Mucosa of stomach (tissue), 1 donor: ENCODE measurements around the gene SCTR.
A peak's percentile ranks its signal among the peaks of the same experiment; 100 is the strongest.
"Not testable (repeated sequence)": the region's sequence is repeated elsewhere in the genome, so short reads cannot be mapped to it uniquely, and the experiment has no call there.

ENCODE experiments used
- H3K27me3 ChIP-seq: one replicate; pipeline ENCODE4 v1.7.0; 2013; ENCODE audit warnings: mild to moderate bottlenecking, low read length; ENCODE audit not compliant: control insufficient read depth, insufficient read depth
- H3K36me3 ChIP-seq: one replicate; pipeline ENCODE4 v1.7.0; 2013; ENCODE audit warnings: low read length; ENCODE audit not compliant: control insufficient read depth, insufficient read depth
- H3K4me1 ChIP-seq: one replicate; pipeline ENCODE4 v1.7.0; 2013; ENCODE audit warnings: mild to moderate bottlenecking, low read length; ENCODE audit not compliant: control insufficient read depth, insufficient read depth
- H3K4me3 ChIP-seq: one replicate; pipeline ENCODE4 v1.7.0; 2013; ENCODE audit warnings: low read length
- H3K9ac ChIP-seq: one replicate; pipeline ENCODE4 v1.7.0; 2013; ENCODE audit warnings: mild to moderate bottlenecking, low read length, moderate library complexity
- H3K9me3 ChIP-seq: one replicate; pipeline ENCODE4 v1.7.0; 2013; ENCODE audit warnings: mild to moderate bottlenecking, low read length, moderate library complexity; ENCODE audit not compliant: control insufficient read depth
- donor health status: Pancreatic carcinoma.

The SCTR gene

DNA sequence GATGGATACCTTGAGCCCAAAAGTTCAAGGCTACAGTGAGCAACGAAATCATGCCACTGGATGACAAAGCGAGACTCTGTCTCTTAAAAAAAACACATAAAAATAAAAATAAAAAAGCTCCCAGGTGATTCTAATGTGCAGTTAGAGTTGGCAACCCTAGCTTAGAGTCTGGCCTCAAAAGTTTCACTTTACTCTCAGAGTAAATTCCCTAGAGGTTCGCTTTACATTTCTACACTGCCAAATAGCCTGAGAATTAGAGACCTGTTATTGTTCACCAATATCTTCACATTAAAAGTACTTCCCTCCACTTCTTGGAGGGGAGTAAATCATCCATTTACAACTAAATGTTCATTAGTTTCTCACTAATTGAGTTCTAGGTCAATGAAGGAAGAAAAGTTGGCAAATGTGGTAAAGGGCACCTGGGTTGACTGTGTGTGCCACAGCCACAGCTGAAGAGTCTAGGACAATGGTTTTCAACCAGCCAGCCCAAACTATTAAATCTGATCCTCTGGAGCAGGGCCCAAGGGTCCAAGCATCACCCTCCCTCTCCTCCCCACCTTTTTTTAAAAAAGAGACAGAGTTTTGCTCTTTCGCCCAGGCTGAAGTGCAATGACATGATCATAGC lies 107.9 kb downstream of the SCTR start:
- H3K9ac ChIP-seq = no peak overlapping the region
- H3K27me3 ChIP-seq = no peaks in the 10 kb centered on the region
- peaks cover 16% of the 10 kb centered on the region for H3K4me1 ChIP-seq
- no peaks in the 10 kb centered on the region for H3K36me3 ChIP-seq
- no peak overlapping the region for H3K4me3 ChIP-seq
- H3K9me3 ChIP-seq = no peaks in the 10 kb centered on the region

DNA sequence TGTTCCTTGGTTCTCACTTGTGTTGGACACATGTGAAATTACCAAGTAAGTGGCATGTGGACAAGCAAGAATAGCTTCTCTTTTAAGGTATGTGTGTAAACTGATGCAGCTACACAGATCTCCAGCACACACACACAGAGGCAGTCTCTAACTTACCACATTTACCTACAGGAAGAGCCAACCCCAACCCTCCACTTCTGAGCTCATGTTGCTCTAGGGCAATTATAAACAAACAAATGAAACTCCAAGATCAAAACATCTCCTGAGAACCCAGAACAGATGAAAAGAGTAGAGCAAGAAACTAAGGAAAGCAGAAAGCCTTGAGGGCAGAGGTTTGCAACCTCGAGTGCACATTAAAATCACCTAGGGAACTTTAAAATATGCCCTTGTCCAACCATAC lies 108.7 kb downstream of the SCTR start:
- no peaks in the 10 kb centered on the region for H3K9me3 ChIP-seq
- no peak overlapping the region for H3K4me3 ChIP-seq
- H3K36me3 ChIP-seq = no peaks in the 10 kb centered on the region
- H3K9ac ChIP-seq = no peak overlapping the region
- no peaks in the 10 kb centered on the region for H3K27me3 ChIP-seq
- peaks cover 8% of the 10 kb centered on the region for H3K4me1 ChIP-seq

DNA sequence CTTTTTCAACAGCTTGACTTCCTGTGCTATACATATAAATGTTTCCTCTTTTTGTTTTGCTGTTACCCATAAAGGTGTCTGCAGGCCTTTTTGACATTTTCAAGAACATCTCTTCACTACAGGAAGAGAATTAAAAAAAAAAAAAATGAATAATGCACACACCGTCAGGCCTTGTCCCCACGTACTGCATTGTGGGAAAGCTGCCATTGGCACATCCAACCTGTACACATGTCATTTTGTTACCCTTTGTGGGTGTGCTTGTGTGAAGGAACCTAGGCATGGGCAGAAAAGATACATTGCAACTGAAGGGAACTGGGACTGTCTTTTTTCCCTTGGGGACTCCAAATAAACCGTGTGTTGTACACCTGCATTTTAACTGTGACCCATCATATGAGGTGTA lies 109.4 kb downstream of the SCTR start:
- Histone ChIP-seq H3K9me3 (no peaks in the 10 kb centered on the region), H3K9ac (no peak overlapping the region), H3K27me3 (no peaks in the 10 kb centered on the region), H3K4me3 (no peak overlapping the region), H3K4me1 (peaks cover 3% of the 10 kb centered on the region), H3K36me3 (no peaks in the 10 kb centered on the region)

DNA sequence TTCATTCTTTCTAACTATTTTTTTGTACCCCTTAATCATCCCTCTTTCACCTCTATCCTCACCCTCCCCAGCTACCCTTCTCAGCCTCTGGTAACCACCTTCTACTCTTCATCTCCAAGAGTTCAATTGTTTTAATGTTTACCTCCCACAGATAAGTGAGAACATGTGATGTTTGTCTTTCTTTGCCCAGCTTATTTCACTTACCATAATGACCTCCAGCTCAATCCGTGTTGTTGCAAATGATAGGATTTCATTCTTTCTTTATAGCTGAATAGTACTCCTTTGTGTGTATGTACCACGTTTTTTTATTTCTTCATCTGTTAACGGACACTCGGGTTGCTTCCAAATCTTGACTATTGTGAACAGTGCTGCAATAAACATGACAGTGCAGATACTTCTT lies 114.8 kb downstream of the SCTR start:
- H3K27me3 ChIP-seq = no peaks in the 10 kb centered on the region
- H3K9me3 ChIP-seq = no peaks in the 10 kb centered on the region
- H3K4me3 ChIP-seq = no peak overlapping the region
- peaks cover 12% of the 10 kb centered on the region for H3K4me1 ChIP-seq
- H3K36me3 ChIP-seq = no peaks in the 10 kb centered on the region
- no peak overlapping the region for H3K9ac ChIP-seq

DNA sequence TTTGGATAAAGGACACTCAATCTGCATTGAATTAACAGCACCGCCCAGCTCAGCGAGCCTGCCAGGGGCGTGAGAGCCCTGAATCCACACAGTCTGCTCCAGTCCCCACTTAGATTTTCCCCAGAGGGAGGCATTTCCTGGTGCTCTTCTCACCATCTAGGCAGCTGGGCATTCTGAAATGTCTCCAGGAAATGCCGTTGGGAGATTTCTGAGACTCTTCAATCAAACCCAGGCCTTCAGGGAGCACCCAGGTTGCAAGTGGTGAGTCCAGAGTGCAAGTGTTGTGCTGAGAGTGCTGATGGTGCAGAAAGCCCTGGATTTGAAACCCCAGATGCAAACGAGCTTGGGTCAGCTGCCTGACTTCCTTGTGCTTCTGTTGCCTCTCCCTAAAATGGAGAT lies 116.1 kb downstream of the SCTR start:
- H3K4me3 ChIP-seq = no peak overlapping the region
- H3K27me3 ChIP-seq = no peaks in the 10 kb centered on the region
- H3K36me3 ChIP-seq = no peaks in the 10 kb centered on the region
- peaks cover 14% of the 10 kb centered on the region for H3K4me1 ChIP-seq
- H3K9ac ChIP-seq = no peak overlapping the region
- no peaks in the 10 kb centered on the region for H3K9me3 ChIP-seq

DNA sequence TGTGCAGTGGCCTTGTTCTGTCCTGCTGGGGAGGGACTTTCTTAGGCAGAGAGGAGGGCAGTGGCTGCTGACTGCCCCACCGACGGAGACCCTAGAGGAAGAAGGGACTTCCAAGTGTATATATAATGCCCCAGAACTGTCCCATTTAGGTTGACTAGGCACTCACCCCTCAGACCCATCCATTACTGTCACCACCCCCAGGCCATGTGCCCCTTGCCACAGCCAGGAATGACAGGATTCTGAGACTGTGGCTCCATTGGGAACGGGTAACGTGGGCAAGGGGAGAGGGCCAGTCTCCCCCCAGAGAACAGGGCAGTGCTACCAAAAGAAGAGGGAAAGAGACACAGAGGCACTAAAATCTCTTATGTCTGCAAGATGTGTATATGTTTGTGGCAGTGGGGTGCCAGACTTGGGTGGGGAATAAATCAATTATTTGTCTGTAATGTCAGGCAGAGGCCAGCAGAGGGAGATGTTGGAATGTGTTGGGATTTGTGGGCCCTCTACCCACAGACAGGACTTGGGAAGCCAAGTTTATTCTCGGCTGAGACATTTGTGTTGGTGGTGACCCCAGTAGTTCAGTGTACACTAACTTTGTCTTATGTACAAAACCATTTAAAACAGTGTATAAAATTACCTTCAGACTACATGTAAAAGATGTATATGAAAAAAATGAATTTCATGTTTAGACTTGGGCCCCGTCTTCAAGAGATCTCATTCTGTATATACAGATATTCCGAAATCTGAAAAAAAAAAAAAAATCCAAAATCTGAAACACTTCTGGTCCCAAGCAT lies 116.7 kb downstream of the SCTR start:
- no peak overlapping the region for H3K4me3 ChIP-seq
- peaks cover 20% of the 10 kb centered on the region for H3K4me1 ChIP-seq
- H3K36me3 ChIP-seq = no peaks in the 10 kb centered on the region
- no peaks in the 10 kb centered on the region for H3K9me3 ChIP-seq
- H3K27me3 ChIP-seq = no peaks in the 10 kb centered on the region
- peak overlapping the region; percentile 2 for H3K9ac ChIP-seq

DNA sequence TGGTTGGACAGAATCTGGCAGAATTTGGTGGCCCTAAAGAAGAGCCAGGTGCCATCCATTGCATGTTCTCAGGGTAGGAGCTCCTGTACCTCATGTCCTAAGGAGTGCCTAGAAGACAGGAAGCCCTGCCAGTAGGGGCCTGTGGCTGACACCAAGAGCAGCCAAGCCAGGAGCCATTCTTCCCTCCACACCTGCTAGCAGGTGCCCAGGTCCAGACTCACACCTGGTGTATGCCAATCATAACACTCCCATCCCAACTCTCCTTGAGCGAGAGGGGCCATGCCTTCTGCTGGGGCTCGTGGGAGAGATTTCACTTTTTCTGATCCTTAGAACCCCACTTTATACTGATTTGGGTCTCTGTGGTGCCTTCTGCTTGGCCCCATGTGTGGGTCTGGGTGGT lies 119.1 kb downstream of the SCTR start:
- H3K27me3 ChIP-seq = no peaks in the 10 kb centered on the region
- H3K9me3 ChIP-seq = no peaks in the 10 kb centered on the region
- H3K9ac ChIP-seq = no peak overlapping the region
- peaks cover 24% of the 10 kb centered on the region for H3K4me1 ChIP-seq
- H3K36me3 ChIP-seq = no peaks in the 10 kb centered on the region
- no peak overlapping the region for H3K4me3 ChIP-seq

DNA sequence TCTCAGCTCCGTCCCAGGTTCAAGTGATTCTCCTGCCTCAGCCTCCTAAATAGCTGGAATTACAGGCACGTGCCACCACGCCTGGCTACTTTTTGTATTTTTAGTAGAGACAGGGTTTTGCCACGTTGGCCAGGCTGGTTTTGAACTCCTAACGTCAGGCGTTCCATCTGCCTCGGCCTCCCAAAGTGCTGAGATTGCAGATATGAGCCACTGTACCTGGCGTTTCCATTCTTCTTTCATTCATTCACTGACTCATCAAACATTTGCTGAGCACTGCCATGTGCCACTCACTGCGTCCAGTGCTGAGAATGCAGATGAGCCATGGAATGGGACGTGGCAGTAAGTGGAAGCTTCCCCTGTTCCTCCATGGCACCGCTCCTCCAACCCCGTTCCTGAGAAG lies 120.7 kb downstream of the SCTR start:
- H3K4me3 ChIP-seq, H3K9ac ChIP-seq, H3K27me3 ChIP-seq, H3K36me3 ChIP-seq, H3K9me3 ChIP-seq: not testable (repeated sequence)
- H3K4me1 ChIP-seq = peaks cover 24% of the 10 kb centered on the region

DNA sequence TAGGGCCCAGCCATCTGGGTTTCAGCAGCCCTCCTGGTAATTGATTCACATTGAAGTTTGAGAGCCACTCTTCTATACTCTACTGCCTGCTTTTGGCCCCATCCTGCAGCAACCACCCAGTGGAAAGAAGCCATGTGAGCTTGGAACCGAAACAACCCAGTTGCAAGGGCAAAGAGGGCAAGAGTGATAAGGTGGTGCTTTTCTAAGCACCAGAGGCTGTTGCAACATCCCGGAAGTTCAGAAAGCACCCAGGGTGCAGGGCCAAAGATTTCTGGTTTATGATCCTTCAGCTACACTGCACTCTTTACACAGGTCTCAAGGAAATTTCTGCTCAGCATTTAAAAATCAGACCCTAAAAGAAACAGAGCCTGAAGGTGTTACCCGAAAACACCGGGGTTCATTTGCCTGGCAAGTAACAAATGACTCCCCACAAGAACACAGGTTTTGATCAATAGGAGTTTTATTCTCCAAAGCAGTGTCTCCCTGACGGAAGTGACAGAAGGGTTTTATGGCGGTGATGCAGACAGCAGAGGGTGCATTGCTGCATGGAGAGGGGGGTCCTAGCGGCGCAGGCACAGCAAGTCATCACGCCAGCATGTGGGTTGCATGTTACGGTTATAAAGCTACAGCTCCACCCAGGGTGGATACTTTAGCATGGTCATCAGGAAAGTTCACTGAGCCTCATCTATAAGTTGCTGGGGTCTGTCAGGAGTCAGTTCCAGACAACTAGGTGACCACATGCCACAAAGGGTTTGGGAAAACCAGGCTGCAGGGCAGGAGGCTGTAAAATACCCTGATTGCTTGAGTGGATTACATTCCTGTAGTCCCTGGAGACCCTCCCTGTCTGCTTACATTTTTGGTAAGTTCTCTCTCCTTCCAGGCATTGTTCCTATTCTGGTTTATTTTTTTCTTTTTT lies 121.4 kb downstream of the SCTR start:
- Histone ChIP-seq H3K27me3 (no peaks in the 10 kb centered on the region), H3K9ac (peak overlapping the region; percentile 33), H3K36me3 (no peaks in the 10 kb centered on the region), H3K4me1 (peaks cover 19% of the 10 kb centered on the region), H3K4me3 (no peak overlapping the region), H3K9me3 (no peaks in the 10 kb centered on the region)

DNA sequence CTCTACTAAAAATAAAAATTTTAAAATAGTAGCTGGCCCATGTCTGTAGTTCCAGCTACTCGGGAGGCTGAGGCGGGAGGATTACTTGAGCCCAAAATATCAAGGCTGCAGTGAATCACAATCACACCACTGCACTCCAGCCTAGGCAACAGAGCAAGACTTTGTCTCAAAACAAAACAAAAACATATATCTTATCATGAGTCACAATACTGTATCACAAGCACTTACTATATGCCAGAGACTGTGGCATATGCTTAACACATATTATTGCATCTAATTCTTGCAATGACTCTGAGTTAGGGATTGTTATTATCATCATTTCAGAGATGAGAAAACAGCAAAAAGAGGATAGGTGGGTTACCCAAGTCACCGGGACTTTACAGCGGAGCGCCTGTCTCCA lies 122.2 kb downstream of the SCTR start:
- peaks cover 12% of the 10 kb centered on the region for H3K4me1 ChIP-seq

DNA sequence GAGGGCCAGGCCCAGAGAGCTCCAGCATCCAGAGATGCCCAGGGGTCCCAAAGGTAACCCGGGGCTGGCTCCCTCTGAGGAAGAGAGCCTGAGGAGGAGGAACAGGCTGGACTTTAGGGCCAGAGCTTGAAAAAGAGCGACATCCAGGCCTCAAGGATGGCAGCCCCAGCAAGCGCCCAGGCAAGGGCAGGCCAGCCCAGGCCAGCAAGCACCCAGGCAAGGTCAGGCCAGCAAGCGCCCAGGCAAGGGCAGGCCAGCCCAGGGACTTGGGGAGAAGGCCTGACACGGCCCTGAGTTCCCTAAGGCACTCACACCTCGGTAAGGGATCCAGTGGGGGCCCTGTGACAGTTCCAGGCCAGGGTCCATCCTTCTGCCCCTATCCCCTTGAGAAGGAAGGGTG lies 127.1 kb downstream of the SCTR start:
- H3K4me1 ChIP-seq = no peaks in the 10 kb centered on the region
- H3K4me3 ChIP-seq = no peak overlapping the region
- no peaks in the 10 kb centered on the region for H3K36me3 ChIP-seq
- H3K27me3 ChIP-seq = no peaks in the 10 kb centered on the region
- H3K9me3 ChIP-seq = no peaks in the 10 kb centered on the region
- no peak overlapping the region for H3K9ac ChIP-seq

More for the DNA sequence above, 122.2 kb downstream of the SCTR start:
- H3K27me3 ChIP-seq = no peaks in the 10 kb centered on the region
- no peak overlapping the region for H3K4me3 ChIP-seq
- no peak overlapping the region for H3K9ac ChIP-seq
- no peaks in the 10 kb centered on the region for H3K9me3 ChIP-seq
- no peaks in the 10 kb centered on the region for H3K36me3 ChIP-seq
